Measurements from ENCODE around the gene YWHAB. TPM values are rescaled to one million over a fixed set of nuclear protein-coding genes. Genes with fewer than 3 reads are reported as not detected.

The YWHAB gene
- total and polyA plus RNA-seq, 2 donors (not counting 1 experiment from before 2014, with no cell fraction given): 89.7 to 321 TPM

DNA sequence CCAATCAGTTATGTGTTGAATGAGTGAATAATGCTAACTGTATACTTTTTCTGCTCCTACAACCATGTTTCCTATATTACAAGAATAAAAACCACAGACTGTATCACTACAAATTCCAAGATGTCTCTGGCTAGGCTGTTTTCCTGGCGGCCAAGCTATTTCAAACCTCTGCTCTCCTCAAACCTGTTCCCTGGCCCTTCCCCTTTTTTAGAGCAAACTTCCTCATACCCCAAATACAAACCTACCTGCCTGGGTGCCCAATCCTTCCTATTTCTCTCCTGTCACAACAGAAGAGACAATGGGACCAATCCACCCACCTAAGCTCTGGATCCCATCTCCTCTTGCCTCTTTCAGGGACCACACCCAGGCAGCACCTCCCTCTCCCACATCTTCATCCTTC lies 67.2 kb downstream of the YWHAB start:
- peaks cover 27% of the 10 kb centered on the region for H3K36me3 ChIP-seq (ENCODE audit: control insufficient read depth, insufficient read depth, low read length)
- H3K4me3 ChIP-seq (replicated peaks in 1 of 4; ENCODE audit: control extremely low read depth in 1 of 4, insufficient read depth in 1 of 4, low read depth in 3 of 4, low read length in 4 of 4): no peak overlapping the region
- no peaks in the 10 kb centered on the region for H4K20me1 ChIP-seq (ENCODE audit: control insufficient read depth, extremely low read depth, insufficient read depth, low read length)
- H3K4me2 ChIP-seq (ENCODE audit: extremely low read depth, insufficient read depth, low read length): no peak overlapping the region
- TF ChIP-seq EZH2 (IDR thresholded peaks at IDR 0.05; ENCODE audit: low read length, missing control alignments): no peak
- TF ChIP-seq, protein P1, sequence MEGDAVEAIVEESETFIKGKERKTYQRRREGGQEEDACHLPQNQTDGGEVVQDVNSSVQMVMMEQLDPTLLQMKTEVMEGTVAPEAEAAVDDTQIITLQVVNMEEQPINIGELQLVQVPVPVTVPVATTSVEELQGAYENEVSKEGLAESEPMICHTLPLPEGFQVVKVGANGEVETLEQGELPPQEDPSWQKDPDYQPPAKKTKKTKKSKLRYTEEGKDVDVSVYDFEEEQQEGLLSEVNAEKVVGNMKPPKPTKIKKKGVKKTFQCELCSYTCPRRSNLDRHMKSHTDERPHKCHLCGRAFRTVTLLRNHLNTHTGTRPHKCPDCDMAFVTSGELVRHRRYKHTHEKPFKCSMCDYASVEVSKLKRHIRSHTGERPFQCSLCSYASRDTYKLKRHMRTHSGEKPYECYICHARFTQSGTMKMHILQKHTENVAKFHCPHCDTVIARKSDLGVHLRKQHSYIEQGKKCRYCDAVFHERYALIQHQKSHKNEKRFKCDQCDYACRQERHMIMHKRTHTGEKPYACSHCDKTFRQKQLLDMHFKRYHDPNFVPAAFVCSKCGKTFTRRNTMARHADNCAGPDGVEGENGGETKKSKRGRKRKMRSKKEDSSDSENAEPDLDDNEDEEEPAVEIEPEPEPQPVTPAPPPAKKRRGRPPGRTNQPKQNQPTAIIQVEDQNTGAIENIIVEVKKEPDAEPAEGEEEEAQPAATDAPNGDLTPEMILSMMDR (conservative IDR thresholded peaks at IDR 0.05 in 1 of 2, IDR thresholded peaks at IDR 0.05 in 1 of 2; ENCODE audit: low read depth in 1 of 2, low read length in 2 of 2): no peak
- no peaks in the 10 kb centered on the region for H3K27me3 ChIP-seq (ENCODE audit: control insufficient read depth, insufficient read depth, low read length)
- H3K27ac ChIP-seq (ENCODE audit: insufficient read depth, low read length): no peak overlapping the region
- H3K9ac ChIP-seq (ENCODE audit: insufficient read depth, low read length): no peak overlapping the region
- peaks cover 6% of the 10 kb centered on the region for H3K79me2 ChIP-seq (ENCODE audit: control insufficient read depth, insufficient read depth, low read length)
- DNase-seq (ENCODE audit: low read depth in 2 of 2): no peak
- no peak overlapping the region for H2AFZ ChIP-seq (ENCODE audit: low read length)
- H3K4me1 ChIP-seq (ENCODE audit: control insufficient read depth, extremely low read depth, insufficient read depth, low read length): no peaks in the 10 kb centered on the region
- no peaks in the 10 kb centered on the region for H3K9me3 ChIP-seq (ENCODE audit: control insufficient read depth, insufficient read depth, low read depth, low read length)

DNA sequence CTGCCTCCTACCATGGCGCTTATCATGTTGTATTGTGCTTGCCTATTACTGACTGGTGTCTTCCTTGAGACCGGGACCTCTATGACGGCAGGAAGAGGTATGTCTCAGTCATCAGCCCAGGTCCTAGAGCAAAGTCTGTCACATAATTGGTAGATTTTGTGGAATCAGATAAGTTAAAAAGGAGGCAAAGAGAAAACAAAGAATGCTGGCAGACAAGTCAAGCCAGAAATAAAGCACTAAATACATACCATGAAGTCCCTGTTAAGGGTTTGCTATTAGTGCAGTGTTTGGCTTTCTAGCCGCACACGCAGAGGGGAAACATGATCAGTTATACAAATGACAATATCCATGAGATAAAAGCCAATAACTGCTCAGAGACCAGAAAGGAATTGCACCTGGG lies 68.7 kb downstream of the YWHAB start:
- no peak overlapping the region for H3K27ac ChIP-seq (ENCODE audit: insufficient read depth, low read length)
- H3K36me3 ChIP-seq (ENCODE audit: control insufficient read depth, insufficient read depth, low read length): peaks cover 21% of the 10 kb centered on the region
- H3K9me3 ChIP-seq (ENCODE audit: control insufficient read depth, insufficient read depth, low read depth, low read length): no peaks in the 10 kb centered on the region
- DNase-seq (ENCODE audit: low read depth in 2 of 2): no peak
- H4K20me1 ChIP-seq (ENCODE audit: control insufficient read depth, extremely low read depth, insufficient read depth, low read length): no peaks in the 10 kb centered on the region
- no peak overlapping the region for H3K4me2 ChIP-seq (ENCODE audit: extremely low read depth, insufficient read depth, low read length)
- peaks cover 19% of the 10 kb centered on the region for H3K79me2 ChIP-seq (ENCODE audit: control insufficient read depth, insufficient read depth, low read length)
- no peak overlapping the region for H3K4me3 ChIP-seq (replicated peaks in 1 of 4; ENCODE audit: control extremely low read depth in 1 of 4, insufficient read depth in 1 of 4, low read depth in 3 of 4, low read length in 4 of 4)
- no peaks in the 10 kb centered on the region for H3K27me3 ChIP-seq (ENCODE audit: control insufficient read depth, insufficient read depth, low read length)
- no peak for TF ChIP-seq EZH2 (IDR thresholded peaks at IDR 0.05; ENCODE audit: low read length, missing control alignments)
- TF ChIP-seq, protein P1 (conservative IDR thresholded peaks at IDR 0.05 in 1 of 2, IDR thresholded peaks at IDR 0.05 in 1 of 2; ENCODE audit: low read depth in 1 of 2, low read length in 2 of 2): no peak
- H3K9ac ChIP-seq (ENCODE audit: insufficient read depth, low read length): no peak overlapping the region
- no peak overlapping the region for H2AFZ ChIP-seq (ENCODE audit: low read length)
- H3K4me1 ChIP-seq (ENCODE audit: control insufficient read depth, extremely low read depth, insufficient read depth, low read length): peaks cover 3% of the 10 kb centered on the region

DNA sequence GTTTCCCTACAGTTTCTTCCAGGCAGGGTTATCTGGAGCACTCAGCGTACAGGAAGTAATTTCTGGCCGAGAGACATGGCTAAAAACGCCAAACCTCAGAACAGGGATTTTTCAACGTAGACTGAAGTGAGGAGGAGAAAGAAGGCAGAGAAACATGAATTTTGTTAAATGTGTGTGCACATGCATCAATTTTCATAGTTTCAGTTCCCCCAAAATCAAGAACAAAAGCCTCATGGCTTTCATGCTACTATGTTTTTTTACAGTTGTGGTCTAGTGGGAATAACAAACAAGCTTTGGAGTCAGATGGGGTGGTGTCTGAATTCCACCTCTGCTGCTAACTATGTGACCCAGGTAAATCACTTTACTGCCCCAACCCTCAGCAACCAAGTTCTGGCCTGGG lies 69.8 kb downstream of the YWHAB start:
- no peaks in the 10 kb centered on the region for H3K9me3 ChIP-seq (ENCODE audit: control insufficient read depth, insufficient read depth, low read depth, low read length)
- H3K4me2 ChIP-seq (ENCODE audit: extremely low read depth, insufficient read depth, low read length): no peak overlapping the region
- peaks cover 24% of the 10 kb centered on the region for H3K79me2 ChIP-seq (ENCODE audit: control insufficient read depth, insufficient read depth, low read length)
- H3K27ac ChIP-seq (ENCODE audit: insufficient read depth, low read length): no peak overlapping the region
- H4K20me1 ChIP-seq (ENCODE audit: control insufficient read depth, extremely low read depth, insufficient read depth, low read length): no peaks in the 10 kb centered on the region
- H2AFZ ChIP-seq (ENCODE audit: low read length): no peak overlapping the region
- peaks cover 18% of the 10 kb centered on the region for H3K36me3 ChIP-seq (ENCODE audit: control insufficient read depth, insufficient read depth, low read length)
- H3K4me1 ChIP-seq (ENCODE audit: control insufficient read depth, extremely low read depth, insufficient read depth, low read length): peaks cover 3% of the 10 kb centered on the region
- no peak overlapping the region for H3K9ac ChIP-seq (ENCODE audit: insufficient read depth, low read length)
- DNase-seq (ENCODE audit: low read depth in 2 of 2): no peak
- TF ChIP-seq, protein P1 (conservative IDR thresholded peaks at IDR 0.05 in 1 of 2, IDR thresholded peaks at IDR 0.05 in 1 of 2; ENCODE audit: low read depth in 1 of 2, low read length in 2 of 2): no peak
- TF ChIP-seq EZH2 (IDR thresholded peaks at IDR 0.05; ENCODE audit: low read length, missing control alignments): no peak
- no peak overlapping the region for H3K4me3 ChIP-seq (replicated peaks in 1 of 4; ENCODE audit: control extremely low read depth in 1 of 4, insufficient read depth in 1 of 4, low read depth in 3 of 4, low read length in 4 of 4)
- H3K27me3 ChIP-seq (ENCODE audit: control insufficient read depth, insufficient read depth, low read length): no peaks in the 10 kb centered on the region

All from fibroblast of lung (primary cell).